ENCODE measurements around the gene ADPRH.

The ADPRH gene

GRCh38 chr3:119596398-119596797, 17.1 kb downstream of the ADPRH start:
- DNase-seq = no peak
- Mint-ChIP-seq H3K9me3 (no peaks in the 10 kb centered on the region), H3K27me3 (peaks cover 25% of the 10 kb centered on the region), H3K4me3 (no peak overlapping the region), H3K4me1 (peaks cover 6% of the 10 kb centered on the region), H3K27ac (no peak overlapping the region), H3K36me3 (no peaks in the 10 kb centered on the region)
- CTCF ChIA-PET = no interaction called here

- H3K27ac Mint-ChIP-seq = no peak within 1 kb of the TSS
- no peaks in the 10 kb centered on the region for H3K9me3 Mint-ChIP-seq
- H3K4me3 Mint-ChIP-seq = no peak within 1 kb of the TSS
- H3K36me3 Mint-ChIP-seq = no peaks in the 10 kb centered on the region
- peaks cover 16% of the 10 kb centered on the region for H3K27me3 Mint-ChIP-seq
- peaks cover 6% of the 10 kb centered on the region for H3K4me1 Mint-ChIP-seq
- CTCF ChIA-PET = no interaction called here
- DNase-seq = no peak
These were observed 18.4 kb downstream of the ADPRH start, which contains the start of gene PLA1A for GRCh38 chr3:119597548-119598288. TSS of gene PLA1A (plus strand) at chr3:119597885. CDS start at chr3:119597914, 29 bp downstream.

- Mint-ChIP-seq H3K9me3 (no peaks in the 10 kb centered on the region), H3K36me3 (no peaks in the 10 kb centered on the region), H3K27me3 (peaks cover 21% of the 10 kb centered on the region), H3K27ac (no peak overlapping the region), H3K4me3 (no peak overlapping the region), H3K4me1 (peaks cover 6% of the 10 kb centered on the region)
- CTCF ChIA-PET = no interaction called here
- DNase-seq = no peak
These were observed 19.3 kb downstream of the ADPRH start for GRCh38 chr3:119598410-119599098.

- Mint-ChIP-seq H3K27me3 (peaks cover 17% of the 10 kb centered on the region), H3K27ac (no peak overlapping the region), H3K9me3 (no peaks in the 10 kb centered on the region), H3K4me3 (no peak overlapping the region), H3K4me1 (peaks cover 6% of the 10 kb centered on the region), H3K36me3 (no peaks in the 10 kb centered on the region)
- DNase-seq = no peak
- CTCF ChIA-PET = interaction anchor here (0.9 kb wide), 1 partner anchor 21 kb away, joined by 5 read pairs; no protein-coding TSS in a partner anchor
These were observed 20.4 kb downstream of the ADPRH start for GRCh38 chr3:119599558-119600174.

- Mint-ChIP-seq H3K27ac (no peak overlapping the region), H3K4me1 (peaks cover 6% of the 10 kb centered on the region), H3K4me3 (no peak overlapping the region), H3K27me3 (peaks cover 25% of the 10 kb centered on the region), H3K36me3 (no peaks in the 10 kb centered on the region), H3K9me3 (no peaks in the 10 kb centered on the region)
- CTCF ChIA-PET = interaction anchor here (0.7 to 1.7 kb wide), 5 partner anchors 13 to 79 kb away, joined by 3 to 25 read pairs (median 5); partner anchors contain the start of gene COX17
- peak; percentile 31 for DNase-seq
These were observed 21.4 kb downstream of the ADPRH start for GRCh38 chr3:119600732-119601131.

GRCh38 chr3:119601154-119601553, 21.9 kb downstream of the ADPRH start:
- no peak for DNase-seq
- Mint-ChIP-seq H3K4me3 (no peak overlapping the region), H3K4me1 (peaks cover 3% of the 10 kb centered on the region), H3K27me3 (peaks cover 27% of the 10 kb centered on the region), H3K27ac (no peak overlapping the region), H3K36me3 (no peaks in the 10 kb centered on the region), H3K9me3 (no peaks in the 10 kb centered on the region)
- CTCF ChIA-PET = interaction anchor here (1.5 to 1.7 kb wide), 2 partner anchors 75 to 79 kb away, joined by 7 to 25 read pairs; partner anchors contain the start of gene COX17

- peaks cover 33% of the 10 kb centered on the region for H3K27me3 Mint-ChIP-seq
- no peaks in the 10 kb centered on the region for H3K36me3 Mint-ChIP-seq
- no peak overlapping the region for H3K27ac Mint-ChIP-seq
- H3K9me3 Mint-ChIP-seq = no peaks in the 10 kb centered on the region
- CTCF ChIA-PET = no interaction called here
- no peak overlapping the region for H3K4me3 Mint-ChIP-seq
- no peaks in the 10 kb centered on the region for H3K4me1 Mint-ChIP-seq
- DNase-seq = no peak
These were observed 23.4 kb downstream of the ADPRH start for GRCh38 chr3:119602676-119603075.

- Mint-ChIP-seq H3K9me3 (no peaks in the 10 kb centered on the region), H3K27ac (no peak overlapping the region), H3K4me3 (no peak overlapping the region), H3K27me3 (peaks cover 44% of the 10 kb centered on the region), H3K4me1 (no peaks in the 10 kb centered on the region), H3K36me3 (no peaks in the 10 kb centered on the region)
- CTCF ChIA-PET = no interaction called here
- no peak for DNase-seq
These were observed 25.6 kb downstream of the ADPRH start for GRCh38 chr3:119604878-119605277.

GRCh38 chr3:119608405-119609000, 29.2 kb downstream of the ADPRH start:
- no peak for DNase-seq
- no peaks in the 10 kb centered on the region for H3K36me3 Mint-ChIP-seq
- H3K9me3 Mint-ChIP-seq = no peaks in the 10 kb centered on the region
- H3K27ac Mint-ChIP-seq = no peak overlapping the region
- CTCF ChIA-PET = no interaction called here
- H3K27me3 Mint-ChIP-seq = peaks cover 41% of the 10 kb centered on the region
- H3K4me3 Mint-ChIP-seq = no peak overlapping the region
- no peaks in the 10 kb centered on the region for H3K4me1 Mint-ChIP-seq

GRCh38 chr3:119609301-119609700, 30.0 kb downstream of the ADPRH start:
- DNase-seq = no peak
- Mint-ChIP-seq H3K27me3 (peaks cover 41% of the 10 kb centered on the region), H3K36me3 (no peaks in the 10 kb centered on the region), H3K9me3 (no peaks in the 10 kb centered on the region), H3K4me1 (no peaks in the 10 kb centered on the region), H3K4me3 (no peak overlapping the region), H3K27ac (no peak overlapping the region)
- CTCF ChIA-PET = no interaction called here

- H3K4me1 Mint-ChIP-seq = no peaks in the 10 kb centered on the region
- no peaks in the 10 kb centered on the region for H3K9me3 Mint-ChIP-seq
- CTCF ChIA-PET = no interaction called here
- no peaks in the 10 kb centered on the region for H3K36me3 Mint-ChIP-seq
- no peak for DNase-seq
- H3K4me3 Mint-ChIP-seq = no peak overlapping the region
- H3K27ac Mint-ChIP-seq = no peak overlapping the region
- peaks cover 36% of the 10 kb centered on the region for H3K27me3 Mint-ChIP-seq
These were observed 32.4 kb downstream of the ADPRH start for GRCh38 chr3:119611664-119612063.

GRCh38 chr3:119613201-119613600, 33.9 kb downstream of the ADPRH start:
- Mint-ChIP-seq H3K36me3 (no peaks in the 10 kb centered on the region), H3K4me3 (no peak overlapping the region), H3K27me3 (peaks cover 40% of the 10 kb centered on the region), H3K9me3 (no peaks in the 10 kb centered on the region), H3K27ac (no peak overlapping the region), H3K4me1 (no peaks in the 10 kb centered on the region)
- CTCF ChIA-PET = no interaction called here
- no peak for DNase-seq

GRCh38 chr3:119613872-119614271, 34.6 kb downstream of the ADPRH start:
- Mint-ChIP-seq H3K4me3 (no peak overlapping the region), H3K4me1 (no peaks in the 10 kb centered on the region), H3K27me3 (peaks cover 44% of the 10 kb centered on the region), H3K27ac (no peak overlapping the region), H3K9me3 (no peaks in the 10 kb centered on the region), H3K36me3 (no peaks in the 10 kb centered on the region)
- DNase-seq = no peak
- CTCF ChIA-PET = no interaction called here

GRCh38 chr3:119616056-119616455, 36.8 kb downstream of the ADPRH start:
- DNase-seq = no peak
- Mint-ChIP-seq H3K4me3 (no peak overlapping the region), H3K4me1 (no peaks in the 10 kb centered on the region), H3K27me3 (peaks cover 37% of the 10 kb centered on the region), H3K36me3 (no peaks in the 10 kb centered on the region), H3K27ac (no peak overlapping the region), H3K9me3 (no peaks in the 10 kb centered on the region)
- CTCF ChIA-PET = no interaction called here

Measured in activated naive CD4-positive, alpha-beta T cell treated with anti-CD3 and anti-CD28 coated beads, Interleukin-2, amount 10 ng/mL, durations not matched to agents 7 days and 5 days (primary cell).